CD4-positive, alpha-beta T cell treated with Interleukin-6 at 100 ng/mL for 8 hours (primary cell): ENCODE results near the gene SIL1.
"Not testable (repeated sequence)": the region's sequence is repeated elsewhere in the genome, so short reads cannot be mapped to it uniquely, and the experiment has no call there.

Experiments used
- DNase-seq: peaks from one replicate; pipeline ENCODE4 v3.0.0-alpha.2; 2020; ENCODE audit warnings: mixed read lengths, low spot score

Gene SIL1

DNA sequence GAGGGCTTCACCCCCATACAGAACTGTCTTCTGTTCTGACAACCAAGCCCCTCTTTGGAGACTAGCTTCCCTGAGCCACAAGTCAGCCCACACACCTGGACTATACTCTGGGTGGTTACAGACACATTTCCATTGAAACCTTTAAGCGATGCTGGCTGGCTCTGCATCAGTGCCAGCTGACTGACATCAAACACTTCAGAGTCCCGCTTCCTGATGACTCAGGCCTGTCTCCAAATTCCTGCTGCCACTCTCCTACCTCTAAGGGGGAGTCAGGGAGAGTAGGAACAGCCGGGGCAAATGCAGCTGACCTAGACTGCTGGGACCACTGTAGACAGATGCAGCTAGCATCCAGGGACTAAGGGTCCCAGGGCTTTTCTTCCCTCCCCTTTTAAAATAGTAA, 59.4 kb downstream of the SIL1 start:
- DNase-seq, result no peak

DNA sequence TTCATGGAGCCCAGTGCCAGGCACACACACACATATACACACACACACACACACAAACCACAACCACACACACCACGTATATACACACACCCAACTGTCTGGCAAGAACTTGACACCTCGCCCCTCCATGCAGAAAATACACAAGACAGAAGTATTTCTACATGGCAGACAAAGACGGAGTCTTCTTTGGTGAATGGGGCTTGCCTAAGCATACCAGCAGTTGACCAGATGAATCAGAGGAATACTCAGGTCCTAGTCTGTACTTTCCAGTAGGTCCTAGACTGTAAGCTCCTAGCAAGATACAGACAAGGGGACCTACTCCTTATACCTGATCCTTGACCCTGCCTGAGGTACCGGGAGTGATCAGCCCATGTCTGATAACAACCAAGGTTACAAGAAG, 60.1 kb downstream of the SIL1 start:
- no peak for DNase-seq

DNA sequence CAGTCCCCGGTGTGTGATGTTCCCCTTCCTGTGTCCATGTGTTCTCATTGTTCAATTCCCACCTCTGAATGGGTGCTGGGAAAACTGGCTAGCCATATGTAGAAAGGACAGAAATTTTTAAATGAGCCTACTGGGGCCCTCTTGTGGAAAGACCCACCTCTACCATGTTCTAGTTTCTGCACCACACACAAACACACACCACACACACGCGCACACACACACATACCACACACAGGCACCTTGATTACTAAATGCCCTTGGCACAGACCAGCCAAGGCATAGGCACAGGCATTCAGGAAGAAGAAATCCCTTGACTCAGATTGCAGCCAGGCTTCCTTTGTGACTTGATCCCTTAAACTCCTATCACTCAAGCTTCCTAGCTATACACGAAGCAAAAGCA, 60.5 kb downstream of the SIL1 start:
- DNase-seq, result no peak

DNA sequence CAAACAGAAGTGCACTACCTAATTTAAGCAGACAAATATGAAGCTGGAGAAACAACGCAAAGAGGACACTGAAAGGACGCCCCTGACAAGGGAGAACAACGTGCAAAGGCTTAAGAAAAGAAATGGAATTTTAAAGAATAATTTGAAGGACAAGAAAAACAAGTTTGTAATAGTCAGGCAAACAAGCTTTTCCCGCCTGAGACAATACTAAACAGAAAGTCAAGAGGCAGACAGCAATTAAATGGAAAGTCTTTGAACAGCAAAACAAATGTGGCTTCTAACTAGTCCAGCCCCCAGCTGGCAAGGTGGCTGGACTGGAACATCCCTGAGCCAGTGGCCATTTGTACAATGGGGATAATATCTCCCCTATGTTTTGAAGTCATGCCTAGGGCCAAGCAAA, 63.3 kb downstream of the SIL1 start:
- DNase-seq, result no peak

DNA sequence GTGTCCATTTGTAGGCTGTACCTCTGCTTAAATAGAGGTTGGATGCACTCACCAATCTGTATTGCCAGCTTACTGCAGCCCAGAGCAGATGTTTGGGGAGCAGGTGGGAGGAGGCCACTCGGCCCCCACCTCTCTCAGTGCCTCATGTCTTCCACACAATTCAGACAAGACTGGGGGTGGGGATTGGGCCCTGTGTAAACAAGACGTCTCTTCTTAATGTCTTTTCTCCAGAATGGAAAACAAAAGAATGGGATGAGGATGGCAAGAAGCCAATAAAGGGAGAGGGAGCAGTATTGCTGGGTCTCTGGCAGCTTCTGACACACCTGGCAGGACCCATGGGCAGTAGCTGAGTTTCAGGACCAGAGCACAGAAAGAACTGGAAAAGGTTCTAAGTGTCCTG, 64.9 kb downstream of the SIL1 start:
- no peak for DNase-seq

DNA sequence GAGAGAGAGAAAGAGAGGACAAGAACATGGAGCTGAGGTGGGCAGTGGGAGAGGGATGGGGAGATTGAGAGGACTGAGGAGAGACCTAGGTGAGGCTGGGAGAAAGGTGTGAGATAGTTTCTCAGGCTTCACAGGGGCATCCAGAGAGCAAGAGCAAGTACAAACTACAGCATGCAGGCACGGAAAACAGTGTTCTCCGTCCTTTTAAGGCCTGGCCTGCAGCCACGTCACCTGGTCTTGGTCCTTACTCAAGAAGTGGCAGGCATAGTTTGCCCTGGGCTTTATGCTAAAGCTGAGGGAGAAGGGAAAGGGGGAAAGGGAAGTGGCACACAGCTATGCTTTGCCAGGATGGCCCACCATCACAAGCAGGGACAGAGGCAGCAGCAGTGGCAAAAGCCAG, 65.7 kb downstream of the SIL1 start:
- no peak for DNase-seq

DNA sequence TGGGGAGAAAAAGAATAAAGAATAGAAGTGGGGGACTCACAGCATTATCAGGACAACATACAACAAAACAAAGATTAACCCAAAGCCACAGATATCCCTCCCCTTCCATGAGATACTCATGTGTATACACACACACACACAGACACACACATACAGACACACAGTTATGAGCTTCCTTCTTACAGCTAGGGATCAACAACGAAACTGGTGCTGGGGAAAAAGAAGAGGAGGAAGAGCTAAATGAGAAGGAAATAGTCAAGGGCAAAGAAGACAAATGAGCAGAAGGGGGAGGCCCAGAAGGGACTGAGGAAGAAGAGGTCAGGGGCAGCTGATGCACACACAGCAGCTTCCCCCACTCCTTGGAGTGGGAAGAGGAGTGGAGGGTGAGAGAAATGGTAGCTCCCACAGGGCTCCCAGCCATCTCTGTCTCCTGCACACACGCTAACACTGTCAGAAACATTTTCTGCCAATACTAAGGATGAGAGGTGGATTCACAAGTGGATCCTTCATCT, 66.2 kb downstream of the SIL1 start:
- DNase-seq, result no peak

DNA sequence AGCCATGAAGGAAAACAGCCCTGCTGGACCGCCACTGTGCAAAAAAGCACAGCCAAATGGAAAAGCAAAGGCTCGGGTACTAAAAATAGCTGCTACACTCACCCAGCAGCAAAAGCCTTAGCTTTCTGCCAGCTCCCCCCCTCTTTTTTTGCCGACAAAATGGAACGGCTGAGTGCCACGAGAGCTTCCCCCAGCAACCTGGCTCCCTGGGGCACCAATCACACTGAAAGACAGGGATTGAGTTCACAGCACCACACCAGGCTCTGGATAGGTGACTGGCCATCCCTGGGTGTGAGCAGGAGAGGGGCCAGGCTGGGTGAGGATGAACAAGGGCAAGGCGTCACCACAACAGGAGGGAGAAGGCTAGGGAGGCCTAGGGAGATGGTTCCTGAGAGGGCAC, 66.7 kb downstream of the SIL1 start:
- DNase-seq, result no peak

DNA sequence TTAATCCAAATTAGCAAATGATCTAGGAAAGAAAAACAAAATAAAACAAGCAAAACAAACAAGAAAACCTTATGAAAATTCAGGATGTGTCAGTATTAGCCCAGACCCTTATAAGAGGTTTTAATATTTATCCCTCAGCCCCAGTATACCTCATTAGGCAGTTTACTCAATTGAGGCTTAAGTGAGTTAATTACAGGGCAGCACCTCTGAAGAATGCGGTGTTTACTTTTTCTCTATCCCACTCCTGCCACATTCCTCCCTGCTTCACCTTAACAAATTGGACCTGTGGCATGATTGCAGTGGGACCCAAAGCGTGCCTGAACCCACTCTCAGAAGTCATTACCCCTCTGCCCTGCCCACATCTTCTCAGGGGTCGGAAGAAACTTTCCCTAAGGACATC, 67.1 kb downstream of the SIL1 start:
- DNase-seq, result no peak

DNA sequence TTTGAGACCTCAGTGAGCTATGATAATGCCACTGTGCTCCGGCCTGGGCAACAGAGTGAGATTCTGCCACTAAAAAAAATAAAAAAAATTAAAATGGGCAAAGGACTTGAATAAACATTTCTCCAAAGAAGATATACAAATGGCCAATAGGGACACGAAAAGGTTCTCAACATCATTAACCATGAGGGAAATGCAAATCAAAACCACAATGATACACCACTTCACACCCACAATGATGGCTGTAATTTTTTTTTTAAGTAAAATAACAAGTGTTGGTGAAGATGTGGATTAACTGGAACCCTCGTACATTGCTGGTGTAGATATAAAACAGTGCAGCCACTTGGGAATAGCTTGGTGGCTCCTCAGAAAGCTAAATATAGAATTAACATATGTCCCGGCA, 68.0 kb downstream of the SIL1 start:
- DNase-seq, result no peak

DNA sequence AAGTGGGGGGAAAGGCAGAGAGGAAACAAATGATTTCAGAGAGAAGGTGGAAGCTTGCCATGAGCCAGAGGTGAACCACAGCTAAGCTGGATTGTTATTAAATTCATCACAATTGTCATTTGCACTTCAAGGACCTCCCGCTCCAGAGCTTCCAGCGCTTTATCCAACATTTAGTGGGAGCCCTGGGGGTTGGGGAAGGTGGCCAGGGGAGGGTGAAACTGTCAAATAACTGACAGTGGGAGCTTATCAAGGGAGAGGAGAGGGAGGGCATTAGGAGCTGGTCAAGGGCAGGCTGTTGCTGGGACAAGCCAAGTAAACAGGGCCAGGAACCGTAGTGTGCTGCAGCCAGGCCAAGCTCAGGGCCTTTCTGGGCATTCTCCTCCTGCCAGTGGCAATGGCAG, 71.5 kb downstream of the SIL1 start:
- no peak for DNase-seq

DNA sequence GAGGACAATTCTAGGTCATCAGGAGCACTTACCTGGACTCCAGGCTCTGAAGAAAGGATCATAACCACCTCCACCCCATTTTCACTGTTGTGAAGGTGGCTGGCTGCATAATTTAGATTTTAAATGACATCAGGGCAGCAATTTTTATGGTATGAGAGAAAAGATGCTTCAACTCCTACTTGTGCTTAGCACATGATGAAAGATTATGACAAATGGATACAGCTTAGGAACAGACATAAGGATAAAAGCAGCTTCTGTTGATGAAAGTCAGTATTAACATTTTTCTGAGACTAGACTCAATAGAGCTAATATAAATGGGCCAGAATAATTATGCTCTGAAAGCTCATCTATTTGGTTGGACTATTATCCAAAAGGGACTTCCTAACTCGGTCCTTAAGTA, 72.2 kb downstream of the SIL1 start:
- no peak for DNase-seq

DNA sequence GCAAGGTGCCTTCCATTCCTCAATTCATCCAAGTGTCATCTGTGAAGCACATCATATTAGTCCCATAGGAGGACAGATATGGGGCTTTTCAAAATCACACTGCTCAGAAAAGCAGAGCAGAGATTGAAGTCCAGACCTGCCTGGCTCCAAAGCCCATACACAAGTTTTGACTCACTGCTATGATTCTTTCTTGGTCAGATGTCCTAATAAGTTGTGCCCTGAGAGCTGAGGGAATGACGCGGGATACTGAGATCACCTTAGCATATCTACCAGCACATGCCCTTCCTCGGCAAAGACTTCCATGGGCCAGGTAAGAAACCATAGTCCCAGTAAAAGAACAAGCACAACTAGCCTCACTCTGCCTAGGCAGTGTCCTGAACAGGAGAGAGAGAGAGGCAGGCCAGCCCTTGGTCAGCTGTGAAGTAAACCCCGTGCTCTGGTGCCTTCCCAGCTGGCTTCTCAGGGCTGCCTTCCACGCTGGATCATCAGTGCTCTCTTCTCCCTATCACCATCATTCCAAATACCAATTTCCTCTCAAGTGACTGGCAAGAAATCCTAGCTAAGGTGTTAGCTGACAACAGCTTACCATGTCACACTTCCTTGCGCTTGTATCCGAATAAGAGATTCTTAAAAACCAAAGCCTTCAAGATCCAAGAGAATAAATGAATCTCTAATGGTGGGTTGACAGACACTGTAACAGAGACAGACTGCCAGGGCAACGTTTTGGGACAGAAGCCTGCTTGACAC, 73.2 kb downstream of the SIL1 start:
- DNase-seq, result no peak

DNA sequence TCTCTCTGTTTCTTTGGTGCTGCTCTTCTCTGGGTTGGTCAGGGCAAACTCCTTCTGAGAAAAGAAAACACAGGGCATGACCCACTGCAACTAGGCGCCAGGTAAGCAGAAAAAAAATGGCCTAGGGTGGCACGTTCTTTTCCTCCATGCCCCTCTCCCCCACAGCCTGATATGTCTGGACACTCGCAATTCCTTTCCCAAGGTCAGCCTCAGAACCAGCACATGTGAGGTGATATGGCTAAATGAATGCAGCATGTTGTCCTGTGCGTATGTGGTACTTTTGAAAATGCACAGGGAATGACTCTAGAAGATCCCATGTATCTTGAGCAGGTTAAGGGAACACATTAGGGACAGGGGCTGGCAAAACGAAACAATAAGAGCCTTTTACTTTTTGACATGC, 77.0 kb downstream of the SIL1 start:
- DNase-seq, result no peak

DNA sequence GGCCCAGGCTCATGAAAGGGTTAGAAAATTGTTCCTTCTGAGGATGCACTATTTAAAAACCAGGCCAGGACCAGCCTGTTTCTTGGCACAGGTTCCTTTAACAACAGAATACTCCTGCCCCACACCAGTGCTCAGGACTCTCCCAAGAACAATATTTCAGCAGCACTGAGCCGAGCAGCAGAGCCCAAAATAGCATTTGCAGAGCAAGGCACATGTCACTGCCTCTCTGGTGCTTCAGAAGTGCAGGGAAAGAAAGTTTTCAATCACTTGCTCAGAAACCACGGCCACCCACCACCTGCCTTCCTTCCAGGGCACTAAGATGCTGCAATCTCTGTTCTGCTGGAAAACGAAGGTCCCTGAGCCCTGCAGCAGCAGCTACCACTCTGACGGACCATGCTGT, 77.6 kb downstream of the SIL1 start:
- DNase-seq, result no peak

DNA sequence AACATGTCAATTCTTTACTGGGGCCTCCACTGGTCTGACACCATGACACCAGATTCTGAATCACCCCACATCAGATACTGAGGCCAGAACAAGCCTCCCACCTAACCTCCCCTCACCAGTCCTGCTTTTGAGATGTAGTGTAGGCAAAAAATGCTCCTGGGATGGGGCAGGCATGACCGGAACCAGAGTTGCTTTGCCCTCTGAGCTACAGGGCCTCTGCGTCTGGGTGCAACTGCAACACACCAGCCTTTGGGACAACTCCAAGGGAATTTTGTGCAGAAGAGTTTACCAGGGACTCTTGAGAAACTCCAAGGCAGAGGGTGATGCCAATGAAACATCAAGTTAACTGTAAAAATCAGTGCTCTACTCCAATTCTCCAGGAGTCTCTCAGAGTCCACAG, 79.4 kb downstream of the SIL1 start:
- DNase-seq, result no peak

DNA sequence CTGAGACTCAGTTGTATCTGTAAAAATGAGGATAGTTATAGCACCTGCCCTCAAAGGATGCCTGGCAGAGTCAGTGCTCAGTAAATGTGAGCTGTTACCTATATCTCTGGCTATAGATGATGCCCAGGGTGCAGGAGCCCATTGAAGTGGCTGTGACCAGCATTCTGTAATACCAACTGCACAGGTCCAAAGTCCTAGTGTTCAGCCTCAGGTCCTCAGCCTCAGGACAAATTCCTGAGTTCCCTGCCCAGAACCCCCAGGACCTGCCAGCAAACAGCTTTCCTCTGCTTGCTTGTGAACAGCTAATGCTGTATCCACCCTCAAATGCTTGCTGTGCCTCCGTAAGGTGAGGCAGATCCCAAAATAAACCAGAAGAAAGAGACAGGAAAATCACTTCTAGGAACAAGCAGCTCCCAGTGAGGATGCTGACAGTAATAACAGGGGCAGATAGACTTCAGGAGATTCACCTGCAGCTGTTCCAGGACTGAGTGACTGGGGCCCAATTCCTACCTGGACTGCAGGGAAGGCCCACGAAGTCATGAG, 80.8 kb downstream of the SIL1 start:
- no peak for DNase-seq

DNA sequence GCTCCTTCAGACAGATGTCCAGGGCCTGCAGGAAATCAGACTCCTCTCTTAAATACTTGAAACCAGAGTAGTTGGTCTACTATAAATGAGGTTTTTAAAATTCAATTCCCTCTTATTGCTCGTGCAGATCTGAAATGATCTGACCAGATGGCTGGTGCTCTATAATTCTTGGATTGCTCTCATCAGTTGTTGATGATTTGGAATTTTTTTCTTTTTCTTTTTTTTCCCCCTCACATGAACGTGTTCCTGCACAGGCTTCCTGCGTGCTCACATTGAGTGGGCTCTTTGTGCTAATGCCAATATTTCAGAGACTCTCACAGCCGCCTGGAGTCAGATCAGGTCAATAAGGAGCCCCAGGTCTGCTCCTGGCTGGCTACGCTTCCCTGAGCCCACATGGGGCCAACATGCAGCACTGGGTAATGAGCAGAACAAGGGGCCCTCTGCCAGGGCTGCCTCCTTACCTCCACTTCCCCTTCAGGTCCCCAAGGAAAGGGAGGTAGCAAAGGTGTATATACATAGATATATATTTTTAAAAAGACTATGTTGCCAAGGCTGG, 82.0 kb downstream of the SIL1 start:
- no peak for DNase-seq

DNA sequence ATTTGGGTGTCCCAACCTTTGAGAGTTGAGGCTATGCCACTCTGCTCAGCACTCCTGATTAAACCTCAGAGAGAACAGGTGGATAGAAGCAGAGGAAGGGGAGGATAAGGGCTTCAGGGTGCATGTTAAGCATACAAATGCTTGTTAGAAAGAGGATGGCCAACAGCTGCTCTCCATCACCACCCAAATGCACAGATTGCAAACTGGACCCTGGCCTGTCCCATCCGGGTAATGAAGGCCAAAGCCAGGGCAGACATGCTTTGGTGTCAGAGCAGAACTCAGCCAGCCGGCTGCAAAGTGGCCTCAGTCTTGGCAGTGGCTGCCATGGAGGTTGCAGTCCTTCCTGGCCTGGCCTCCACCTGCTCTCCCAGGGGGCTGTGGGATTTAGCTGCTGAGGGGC, 84.3 kb downstream of the SIL1 start:
- no peak for DNase-seq

DNA sequence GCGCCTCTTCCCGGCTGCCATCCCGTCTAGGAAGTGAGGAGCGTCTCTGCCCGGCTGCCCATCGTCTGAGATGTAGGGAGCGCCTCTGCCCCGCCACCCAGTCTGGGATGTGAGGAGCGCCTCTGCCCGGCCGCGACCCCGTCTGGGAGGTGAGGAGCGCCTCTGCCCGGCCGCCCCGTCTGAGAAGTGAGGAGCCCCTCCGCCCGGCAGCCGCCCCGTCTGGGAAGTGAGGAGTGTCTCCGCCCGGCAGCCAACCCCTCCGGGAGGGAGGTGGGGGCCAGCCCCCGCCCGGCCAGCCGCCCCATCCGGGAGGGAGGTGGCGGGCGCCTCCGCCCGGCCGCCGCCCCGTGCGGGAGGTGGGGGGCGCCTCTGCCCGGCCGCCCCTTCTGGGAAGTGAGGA, 85.8 kb downstream of the SIL1 start:
- DNase-seq, result not testable (repeated sequence)

DNA sequence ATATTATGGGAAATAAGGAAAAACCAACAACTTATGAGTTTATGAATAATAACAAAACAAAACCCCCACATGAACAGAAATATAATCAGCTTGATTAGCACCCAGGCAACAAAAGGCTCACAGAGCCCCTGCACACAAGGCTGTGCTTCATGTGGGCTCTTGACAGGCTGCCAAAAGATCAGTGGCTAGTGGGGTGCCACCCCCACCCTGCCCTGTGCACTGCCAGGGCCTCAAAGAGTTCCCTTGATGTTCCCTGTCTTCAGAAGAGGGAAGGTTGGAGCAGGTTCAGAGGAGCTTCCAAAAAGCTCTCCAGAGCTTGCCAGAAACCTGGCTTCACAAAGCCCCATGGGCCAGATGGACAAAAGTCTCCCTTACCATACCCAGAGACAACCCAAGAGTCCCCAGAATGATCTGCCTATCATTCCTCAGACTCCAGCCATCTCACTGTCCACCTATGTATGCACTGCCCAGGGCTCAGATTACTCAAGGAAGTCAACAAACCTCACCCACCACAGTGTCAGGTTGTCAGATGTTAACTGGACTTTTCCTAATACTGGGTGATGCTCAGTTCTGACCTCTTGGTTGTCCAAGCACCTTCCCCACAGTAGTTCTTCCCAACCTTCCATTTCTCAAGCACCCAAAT, 87.5 kb downstream of the SIL1 start:
- DNase-seq, result no peak

DNA sequence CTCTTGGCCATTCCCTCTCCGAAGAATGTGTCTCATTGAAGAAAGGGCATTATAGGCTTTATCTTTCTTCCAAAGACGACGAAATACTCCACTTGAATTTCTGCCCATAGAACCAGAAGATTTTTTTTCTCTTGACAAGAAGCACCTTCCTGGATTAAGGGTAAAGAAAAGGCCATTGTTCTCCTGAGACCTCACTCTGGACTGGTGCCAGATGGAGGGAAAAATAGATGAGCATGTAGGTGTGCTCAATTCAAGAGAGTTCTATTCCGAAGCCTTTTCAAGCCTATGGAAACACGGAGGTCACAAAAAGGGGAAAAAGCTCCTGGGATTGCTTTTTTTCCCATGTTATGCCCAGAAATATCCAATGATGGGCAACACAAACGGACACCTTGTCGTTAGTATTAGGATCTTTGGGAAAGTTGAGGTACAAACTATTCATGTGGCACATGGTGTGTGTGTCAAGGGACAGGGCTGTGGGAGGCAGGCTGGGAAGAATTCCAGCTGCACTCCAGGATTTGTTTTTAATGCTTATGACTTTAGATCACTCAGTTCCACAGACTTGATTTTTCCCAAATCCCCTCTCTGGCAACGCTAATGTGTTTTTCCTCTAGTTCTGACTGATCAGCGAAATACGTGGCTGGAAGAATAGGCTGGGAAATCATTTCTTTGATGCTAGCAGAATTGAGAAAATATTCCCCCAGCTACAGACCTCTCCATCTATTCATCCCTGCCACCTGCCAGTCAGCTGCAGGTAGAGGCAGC, 89.9 kb downstream of the SIL1 start:
- no peak for DNase-seq
